ENCODE data around the gene HSD17B8.

Gene HSD17B8

DNA sequence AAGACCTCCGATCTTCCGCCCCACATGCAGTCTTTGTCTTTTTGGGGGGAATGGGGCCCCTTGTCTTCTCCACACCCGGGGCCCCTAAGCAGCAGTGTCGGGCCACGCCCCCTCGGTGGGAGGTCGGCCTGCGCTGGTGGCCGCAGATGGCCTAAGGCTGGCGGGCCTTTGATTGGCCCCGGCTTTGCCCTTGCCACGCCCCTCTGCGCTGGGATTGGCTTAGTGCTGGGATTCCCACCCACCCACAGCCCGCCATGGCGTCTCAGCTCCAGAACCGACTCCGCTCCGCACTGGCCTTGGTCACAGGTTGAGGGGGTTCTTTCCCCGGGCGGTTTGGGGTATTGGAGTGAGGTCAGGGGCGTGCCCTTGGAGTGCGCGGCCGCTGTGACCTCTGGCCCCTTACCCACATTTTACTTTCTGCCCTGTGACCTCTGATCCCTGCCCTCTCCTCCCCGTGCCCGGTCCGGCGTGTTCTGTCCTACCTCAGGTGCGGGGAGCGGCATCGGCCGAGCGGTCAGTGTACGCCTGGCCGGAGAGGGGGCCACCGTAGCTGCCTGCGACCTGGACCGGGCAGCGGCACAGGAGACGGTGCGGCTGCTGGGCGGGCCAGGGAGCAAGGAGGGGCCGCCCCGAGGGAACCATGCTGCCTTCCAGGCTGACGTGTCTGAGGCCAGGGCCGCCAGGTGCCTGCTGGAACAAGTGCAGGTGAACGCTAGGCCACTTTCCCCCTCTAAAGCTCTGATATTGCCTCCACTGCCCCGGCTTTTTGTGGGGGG lies at the start of gene HSD17B8:
HSD17B8 (plus strand) TSS at position 241 of the 776 bp plus-strand sequence; CDS start at position 255, 14 bp downstream.
- DNase-seq: peak; percentile 92

GRCh38 chr6:33156561-33156960 lies 47.9 kb upstream of the HSD17B8 start:
- DNase-seq: no peak

- no peak for DNase-seq
These were observed 47.5 kb upstream of the HSD17B8 start for GRCh38 chr6:33156964-33157363.

DNA sequence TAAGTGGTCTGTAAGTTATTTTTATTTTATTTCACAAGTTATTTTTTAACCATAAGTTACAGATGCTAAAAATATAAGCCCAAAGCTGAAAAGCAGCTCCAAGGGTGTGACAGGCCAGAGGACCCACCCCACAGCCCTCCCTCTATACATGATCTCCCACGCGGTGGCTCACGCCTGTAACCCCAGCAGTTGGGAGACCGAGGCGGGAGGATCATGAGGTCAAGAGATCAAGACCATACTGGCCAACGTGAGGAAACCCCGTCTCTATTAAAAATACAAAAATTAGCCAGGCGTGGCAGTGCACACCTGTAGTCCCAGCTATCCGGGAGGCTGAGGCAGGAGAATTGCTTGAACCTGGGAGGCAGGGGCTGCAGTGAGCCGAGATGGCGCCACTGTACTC lies 44.4 kb upstream of the HSD17B8 start:
- DNase-seq: no peak

- no peak for DNase-seq
These were observed 43.6 kb upstream of the HSD17B8 start for GRCh38 chr6:33160728-33161344.

GRCh38 chr6:33161354-33162331 lies 42.8 kb upstream of the HSD17B8 start:
- DNase-seq: peak; percentile 86

- DNase-seq: no peak
These were observed 40.9 kb upstream of the HSD17B8 start for GRCh38 chr6:33163540-33163939.

DNA sequence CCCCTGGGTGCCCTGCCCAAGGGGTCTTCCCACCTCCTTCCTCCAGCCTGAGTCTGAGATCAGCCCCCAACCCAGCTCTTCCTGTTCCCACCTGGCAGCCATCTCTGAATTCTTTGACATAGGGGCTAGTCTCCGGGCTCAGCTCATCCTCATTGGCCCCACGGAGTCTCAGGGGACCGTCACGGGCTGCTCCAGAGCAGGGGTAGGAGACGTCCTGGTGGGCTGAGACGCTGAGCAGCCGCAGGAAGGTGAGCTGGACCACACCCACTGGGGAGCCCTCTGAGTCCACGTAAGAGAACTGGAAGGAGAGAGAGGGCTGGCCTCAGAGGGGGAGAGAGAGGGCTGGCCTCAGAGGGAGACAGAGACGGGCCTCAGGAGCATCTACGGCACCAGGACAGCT lies 40.3 kb upstream of the HSD17B8 start:
- DNase-seq: no peak

- no peak for DNase-seq
These were observed 39.6 kb upstream of the HSD17B8 start for GRCh38 chr6:33164665-33165373.

- DNase-seq: no peak
These were observed 38.7 kb upstream of the HSD17B8 start for GRCh38 chr6:33165581-33166258.

GRCh38 chr6:33166363-33166762 lies 38.1 kb upstream of the HSD17B8 start:
- no peak for DNase-seq

DNA sequence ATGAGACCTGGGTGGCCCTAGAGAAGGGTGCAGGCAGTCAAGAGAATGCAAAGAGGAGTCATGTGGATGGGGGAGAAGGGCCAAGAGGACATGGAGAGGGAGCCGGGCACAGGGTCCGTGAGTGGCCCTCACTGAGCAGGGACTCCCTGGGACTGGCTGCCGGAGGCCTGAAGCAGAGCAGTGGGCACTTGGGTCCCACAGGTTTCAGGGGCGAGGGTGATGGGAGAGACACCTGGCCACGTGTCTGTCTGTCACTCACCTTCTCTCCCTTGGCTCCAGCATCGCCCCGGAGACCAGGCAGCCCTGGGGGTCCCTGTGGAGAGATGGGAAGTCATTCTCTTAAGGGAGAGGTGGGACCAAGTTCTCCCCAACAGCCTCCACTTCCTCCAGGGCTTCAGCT lies 37.6 kb upstream of the HSD17B8 start:
- no peak for DNase-seq

DNA sequence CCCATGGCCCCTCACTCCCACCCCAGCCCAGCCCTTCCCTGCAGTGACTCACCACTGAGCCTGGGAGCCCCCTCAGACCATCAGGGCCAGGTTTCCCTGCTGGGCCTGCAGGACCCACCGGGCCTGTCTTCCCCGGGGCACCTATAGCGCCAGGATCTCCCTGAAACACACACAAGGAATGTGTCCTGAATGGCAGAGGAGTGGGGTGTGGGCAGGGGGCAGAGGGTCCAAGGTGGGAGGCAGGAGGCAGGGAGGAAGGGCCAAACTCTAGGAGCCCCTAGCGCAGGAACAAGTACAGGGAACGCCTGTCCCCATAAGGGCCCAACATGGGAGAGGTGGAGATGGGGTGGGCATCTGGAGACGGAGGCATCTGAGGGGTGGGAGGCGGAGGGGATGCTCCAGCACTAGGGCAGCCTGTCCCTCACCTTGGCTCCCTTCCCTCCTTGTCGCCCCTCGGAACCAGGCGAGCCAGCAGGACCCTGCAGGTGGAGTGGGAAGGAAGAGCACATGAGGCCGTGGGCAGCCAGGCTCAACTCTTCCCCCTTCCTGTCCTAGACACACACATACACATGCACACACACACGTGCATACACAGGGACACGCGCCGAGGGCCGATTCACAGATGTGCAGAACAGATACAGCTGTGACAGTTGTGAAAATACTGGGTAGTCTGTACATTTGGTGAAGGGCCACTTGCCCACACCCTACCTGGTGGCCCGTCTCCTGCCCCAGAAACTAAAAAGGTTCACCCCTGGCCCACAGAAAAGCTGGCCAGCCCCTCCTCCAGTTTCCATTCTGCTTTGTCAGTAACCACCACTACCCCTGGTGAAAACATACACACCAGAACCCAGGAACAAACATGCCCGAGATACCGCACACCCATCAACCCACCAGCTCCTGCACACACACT lies 36.8 kb upstream of the HSD17B8 start:
- DNase-seq: no peak

GRCh38 chr6:33168284-33168601 lies 36.2 kb upstream of the HSD17B8 start:
- no peak for DNase-seq

- DNase-seq: no peak
These were observed 35.8 kb upstream of the HSD17B8 start for GRCh38 chr6:33168639-33169038.

- no peak for DNase-seq
These were observed 34.9 kb upstream of the HSD17B8 start for GRCh38 chr6:33169291-33170175.

DNA sequence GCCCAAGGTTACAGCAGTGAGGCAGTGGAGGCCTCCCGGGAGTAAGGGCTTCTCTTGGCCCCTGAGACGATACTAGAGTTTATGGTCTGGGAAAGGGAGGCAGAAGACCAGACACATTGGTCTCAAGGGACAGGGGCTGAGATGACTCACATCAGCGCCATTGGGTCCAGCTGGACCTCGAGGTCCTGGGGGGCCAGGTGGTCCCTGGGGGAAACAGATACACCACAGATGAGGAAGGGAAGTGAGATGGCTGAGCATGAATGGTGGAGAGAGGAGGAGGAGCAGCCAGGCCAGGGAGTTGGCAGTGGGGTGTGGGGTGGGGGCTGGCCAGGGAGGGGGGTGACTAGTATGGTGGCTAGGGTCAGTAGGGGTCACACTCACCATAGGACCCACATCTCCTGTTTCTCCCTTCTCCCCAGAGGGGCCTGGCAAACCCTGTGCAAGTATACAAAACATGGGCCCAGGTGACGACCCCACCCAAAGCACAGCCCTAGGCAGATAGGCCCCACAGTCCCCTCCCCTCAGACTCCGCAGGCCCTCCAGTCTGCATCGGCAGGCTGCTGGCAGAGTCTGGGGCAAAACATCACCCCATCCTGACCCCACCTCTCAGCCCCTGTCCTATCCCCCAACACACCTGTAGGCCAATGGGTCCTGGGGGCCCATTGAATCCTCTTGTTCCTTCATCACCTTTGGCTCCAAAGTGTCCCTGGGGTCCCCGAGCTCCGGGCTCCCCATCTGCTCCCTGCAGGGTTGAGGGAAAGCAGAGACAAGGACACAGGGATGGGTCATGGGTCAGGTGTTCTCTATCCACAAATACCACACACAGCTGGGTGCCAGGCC lies 34.1 kb upstream of the HSD17B8 start:
- no peak for DNase-seq

- DNase-seq: no peak
These were observed 33.2 kb upstream of the HSD17B8 start for GRCh38 chr6:33171016-33171879.

Data from CD4-positive, alpha-beta T cell treated with Interleukin-12 subunit alpha and Interleukin-12 subunit beta, for 1 hour (primary cell).